Measurements from ENCODE around the gene DCDC2C. TPM values are rescaled to one million over a fixed set of nuclear protein-coding genes. Genes with fewer than 3 reads are reported as not detected.

The DCDC2C gene
- total RNA-seq, 1 donor from 2014 or later = not detected

DNA sequence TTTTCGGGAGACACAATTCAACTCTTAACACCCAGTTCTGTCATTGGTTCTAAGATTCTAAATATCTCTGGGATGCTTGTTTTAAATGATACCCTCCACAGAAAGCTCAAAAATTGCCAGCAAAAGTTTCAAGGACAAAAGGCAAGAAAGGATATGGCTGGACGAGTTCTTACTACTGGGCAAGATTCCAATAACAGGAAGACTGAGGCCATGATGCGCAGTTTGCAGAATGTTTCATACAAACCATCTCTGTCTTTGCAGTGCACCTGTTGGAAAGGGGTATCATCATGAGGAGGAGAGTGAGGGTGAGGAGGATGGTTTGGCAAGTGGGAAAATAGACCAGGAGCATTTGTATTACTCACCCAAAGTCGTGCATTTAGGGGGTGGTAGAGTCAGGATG, 172.8 kb downstream of the DCDC2C start:
- Histone ChIP-seq H3K9me3 (ENCODE audit: low read depth) (no peaks in the 10 kb centered on the region), H3K79me2 (ENCODE audit: low read depth) (no peaks in the 10 kb centered on the region), H3F3A (ENCODE audit: low read depth) (no peaks in the 10 kb centered on the region), H3K9ac (no peak overlapping the region), H4K20me1 (ENCODE audit: low read depth) (no peaks in the 10 kb centered on the region), H3K27me3 (no peaks in the 10 kb centered on the region), H3K4me3 (no peak overlapping the region), H3K27ac (no peak overlapping the region), H2AFZ (replicated peaks) (no peak overlapping the region), H3K4me2 (no peak overlapping the region), H3K4me1 (no peaks in the 10 kb centered on the region), H3K36me3 (no peaks in the 10 kb centered on the region)
- Mint-ChIP-seq H3K4me1 (no peaks in the 10 kb centered on the region), H3K36me3 (no peaks in the 10 kb centered on the region), H3K4me3 (no peak overlapping the region), H3K27me3 (ENCODE audit: insufficient read depth, low read depth) (peaks cover 7% of the 10 kb centered on the region), H3K9me3 (peaks cover 2% of the 10 kb centered on the region), H3K27ac (no peak overlapping the region)
- TF ChIP-seq EZH2phosphoT487 (IDR thresholded peaks at IDR 0.05) (no peak), EZH2 (IDR thresholded peaks at IDR 0.05) (no peak)
- TF ChIP-seq, protein P1, sequence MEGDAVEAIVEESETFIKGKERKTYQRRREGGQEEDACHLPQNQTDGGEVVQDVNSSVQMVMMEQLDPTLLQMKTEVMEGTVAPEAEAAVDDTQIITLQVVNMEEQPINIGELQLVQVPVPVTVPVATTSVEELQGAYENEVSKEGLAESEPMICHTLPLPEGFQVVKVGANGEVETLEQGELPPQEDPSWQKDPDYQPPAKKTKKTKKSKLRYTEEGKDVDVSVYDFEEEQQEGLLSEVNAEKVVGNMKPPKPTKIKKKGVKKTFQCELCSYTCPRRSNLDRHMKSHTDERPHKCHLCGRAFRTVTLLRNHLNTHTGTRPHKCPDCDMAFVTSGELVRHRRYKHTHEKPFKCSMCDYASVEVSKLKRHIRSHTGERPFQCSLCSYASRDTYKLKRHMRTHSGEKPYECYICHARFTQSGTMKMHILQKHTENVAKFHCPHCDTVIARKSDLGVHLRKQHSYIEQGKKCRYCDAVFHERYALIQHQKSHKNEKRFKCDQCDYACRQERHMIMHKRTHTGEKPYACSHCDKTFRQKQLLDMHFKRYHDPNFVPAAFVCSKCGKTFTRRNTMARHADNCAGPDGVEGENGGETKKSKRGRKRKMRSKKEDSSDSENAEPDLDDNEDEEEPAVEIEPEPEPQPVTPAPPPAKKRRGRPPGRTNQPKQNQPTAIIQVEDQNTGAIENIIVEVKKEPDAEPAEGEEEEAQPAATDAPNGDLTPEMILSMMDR (IDR thresholded peaks at IDR 0.05) = no peak
- DNase-seq (ENCODE audit: low spot score) = no peak

DNA sequence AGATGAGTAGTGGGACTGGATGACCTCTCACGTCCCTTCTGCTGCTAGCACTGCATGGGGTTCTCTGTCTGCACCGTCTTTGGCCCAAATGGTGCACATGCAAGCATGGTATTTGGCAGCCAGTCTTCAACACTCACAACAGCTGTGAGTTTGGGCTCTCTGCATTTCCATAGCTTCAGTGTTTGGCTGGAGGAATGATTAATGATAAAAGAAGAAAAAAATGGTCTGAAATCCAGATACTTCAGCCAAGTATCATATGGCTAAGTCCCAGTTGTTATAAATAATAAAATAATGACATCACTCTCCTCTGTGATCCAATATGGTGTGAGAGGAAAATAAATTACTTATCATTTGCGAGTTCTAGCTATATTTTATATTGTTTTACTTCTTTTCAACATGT, 173.3 kb downstream of the DCDC2C start:
- Histone ChIP-seq H3K36me3 (no peaks in the 10 kb centered on the region), H4K20me1 (ENCODE audit: low read depth) (no peaks in the 10 kb centered on the region), H3K9ac (no peak overlapping the region), H3K27me3 (no peaks in the 10 kb centered on the region), H3K9me3 (ENCODE audit: low read depth) (no peaks in the 10 kb centered on the region), H2AFZ (replicated peaks) (no peak overlapping the region), H3K4me3 (no peak overlapping the region), H3K4me1 (no peaks in the 10 kb centered on the region), H3K79me2 (ENCODE audit: low read depth) (no peaks in the 10 kb centered on the region), H3F3A (ENCODE audit: low read depth) (no peaks in the 10 kb centered on the region), H3K4me2 (no peak overlapping the region), H3K27ac (no peak overlapping the region)
- no peak for TF ChIP-seq EZH2 (IDR thresholded peaks at IDR 0.05)
- TF ChIP-seq EZH2phosphoT487 (IDR thresholded peaks at IDR 0.05) = no peak
- TF ChIP-seq, protein P1 (IDR thresholded peaks at IDR 0.05) = no peak
- Mint-ChIP-seq H3K36me3 (no peaks in the 10 kb centered on the region), H3K4me1 (no peaks in the 10 kb centered on the region), H3K9me3 (peaks cover 2% of the 10 kb centered on the region), H3K27me3 (ENCODE audit: insufficient read depth, low read depth) (peaks cover 7% of the 10 kb centered on the region), H3K27ac (no peak overlapping the region), H3K4me3 (no peak overlapping the region)
- DNase-seq (ENCODE audit: low spot score) = no peak

DNA sequence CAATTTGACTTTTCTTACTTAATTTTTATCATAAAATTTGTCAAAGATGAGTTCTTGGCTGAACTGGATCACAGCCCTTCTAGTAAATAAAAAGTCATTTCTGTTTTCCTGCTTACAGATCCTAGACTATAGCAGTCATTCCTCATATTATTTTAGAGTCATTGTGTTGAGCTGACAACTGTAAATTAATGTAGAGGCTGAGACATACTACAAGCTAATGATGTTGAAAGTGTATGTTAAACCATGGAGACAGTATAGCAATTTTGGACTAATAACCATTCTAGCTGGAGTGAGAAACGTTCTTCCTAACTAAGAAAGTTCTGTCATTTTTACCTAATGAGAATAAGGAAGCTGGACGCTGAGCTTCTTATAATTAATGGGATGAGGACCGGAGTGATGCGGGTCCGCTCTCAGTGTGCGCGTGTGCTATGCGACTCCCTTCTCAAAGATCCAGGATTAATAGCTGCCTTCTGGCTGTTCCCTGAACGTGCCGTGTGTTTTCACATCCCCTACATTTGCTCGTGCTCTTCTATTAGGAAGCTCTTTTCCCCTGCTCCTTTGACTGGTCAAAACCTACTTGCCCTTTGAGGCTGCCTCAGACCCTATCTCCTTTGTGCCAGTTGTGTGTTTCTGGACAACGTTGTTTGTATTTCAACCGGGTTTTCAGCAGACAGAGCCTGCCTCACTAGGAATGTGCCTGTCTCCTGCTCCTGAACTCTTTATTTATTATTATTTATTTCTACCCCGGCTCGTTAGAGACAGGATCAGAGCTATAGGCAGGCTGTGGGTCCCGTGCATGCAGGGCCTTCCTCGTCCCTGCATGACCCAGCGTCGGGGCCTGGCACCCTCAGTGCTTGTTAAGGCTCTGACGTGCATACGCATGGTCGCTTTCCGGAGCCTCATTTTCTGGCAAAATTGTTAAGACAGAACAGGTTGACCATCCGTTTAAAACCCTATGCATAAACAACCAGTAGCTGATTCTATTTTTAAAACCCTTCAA, 182.6 kb downstream of the DCDC2C start:
- no peaks in the 10 kb centered on the region for H3K27me3 ChIP-seq
- H3K36me3 ChIP-seq = no peaks in the 10 kb centered on the region
- H3K4me1 ChIP-seq = no peaks in the 10 kb centered on the region
- Mint-ChIP-seq H3K27ac (no peak overlapping the region), H3K27me3 (ENCODE audit: insufficient read depth, low read depth) (no peaks in the 10 kb centered on the region), H3K4me3 (no peak overlapping the region), H3K36me3 (no peaks in the 10 kb centered on the region), H3K4me1 (no peaks in the 10 kb centered on the region), H3K9me3 (peaks cover 12% of the 10 kb centered on the region)
- H3K4me3 ChIP-seq = no peak overlapping the region
- peaks cover 4% of the 10 kb centered on the region for H3K9me3 ChIP-seq (ENCODE audit: low read depth)
- no peak overlapping the region for H3K9ac ChIP-seq
- no peak for DNase-seq (ENCODE audit: low spot score)
- H3K79me2 ChIP-seq (ENCODE audit: low read depth) = no peaks in the 10 kb centered on the region
- H4K20me1 ChIP-seq (ENCODE audit: low read depth) = no peaks in the 10 kb centered on the region
- no peak overlapping the region for H3K27ac ChIP-seq
- H2AFZ ChIP-seq (replicated peaks) = no peak overlapping the region
- H3K4me2 ChIP-seq = no peak overlapping the region
- H3F3A ChIP-seq (ENCODE audit: low read depth) = no peaks in the 10 kb centered on the region
- TF ChIP-seq, protein P1 (IDR thresholded peaks at IDR 0.05) = no peak
- TF ChIP-seq EZH2 (IDR thresholded peaks at IDR 0.05) (no peak), EZH2phosphoT487 (IDR thresholded peaks at IDR 0.05) (no peak)

All from neural progenitor cell (in vitro differentiated cells).